Bone marrow (tissue), 2 donors: ENCODE measurements around the gene C1orf87.
A peak's percentile ranks its signal among the peaks of the same experiment; 100 is the strongest.
"Not testable (repeated sequence)": the region's sequence is repeated elsewhere in the genome, so short reads cannot be mapped to it uniquely, and the experiment has no call there.

Experiments
- DNase-seq, 2 donors: peaks; one replicate each; lab custom pipeline; 2025; lab: John Stamatoyannopoulos, UW

C1orf87 gene

GRCh38 chr1:59994302-59995198 is 79.0 kb downstream of the C1orf87 start:
- DNase-seq, result no peak

- DNase-seq, result no peak
Observed at GRCh38 chr1:59992040-59992820, 81.3 kb downstream of the C1orf87 start.

- DNase-seq, result no peak
Observed at GRCh38 chr1:59990470-59990869, 83.1 kb downstream of the C1orf87 start.

- DNase-seq, result no peak
Observed at GRCh38 chr1:59986516-59987310, 86.9 kb downstream of the C1orf87 start.

- DNase-seq, result no peak
Observed at GRCh38 chr1:59985911-59986515, 87.6 kb downstream of the C1orf87 start.

GRCh38 chr1:59979666-59980065 is 93.9 kb downstream of the C1orf87 start:
- no peak for DNase-seq

- DNase-seq, result no peak
Observed at GRCh38 chr1:59978511-59978910, 95.1 kb downstream of the C1orf87 start.

- DNase-seq, result no peak
Observed at GRCh38 chr1:59978026-59978425, 95.5 kb downstream of the C1orf87 start.

GRCh38 chr1:59977075-59977410 is 96.5 kb downstream of the C1orf87 start:
- no peak for DNase-seq

- peak; percentile 1 to 18 for DNase-seq
Observed at GRCh38 chr1:59976194-59977074, 97.1 kb downstream of the C1orf87 start.

- DNase-seq, result no peak
Observed at GRCh38 chr1:59973719-59974118, 99.9 kb downstream of the C1orf87 start.

GRCh38 chr1:59972216-59972927 is 101.2 kb downstream of the C1orf87 start:
- DNase-seq, result no peak

- peak in 1 of 2 donors; percentile 15 for DNase-seq
Observed at GRCh38 chr1:59971464-59971911, 102.1 kb downstream of the C1orf87 start.

GRCh38 chr1:59969542-59970175 is 103.9 kb downstream of the C1orf87 start:
- DNase-seq, result not testable (repeated sequence)

- DNase-seq, result not testable (repeated sequence)
Observed at GRCh38 chr1:59968746-59969145, 104.8 kb downstream of the C1orf87 start.

GRCh38 chr1:59967780-59968179 is 105.8 kb downstream of the C1orf87 start:
- DNase-seq, result no peak

GRCh38 chr1:59967141-59967697 is 106.4 kb downstream of the C1orf87 start:
- DNase-seq, result no peak

GRCh38 chr1:59952065-59952464 is 121.5 kb downstream of the C1orf87 start:
- no peak for DNase-seq

- no peak for DNase-seq
Observed at GRCh38 chr1:59949648-59950047, 123.9 kb downstream of the C1orf87 start.
